NCI-H748 (cell line): ENCODE results near the gene ECI1.

Source experiments
- DNase-seq: peaks from one replicate; lab custom pipeline; 2025; ENCODE audit not compliant: unreplicated experiment; lab: John Stamatoyannopoulos, UW

The ECI1 gene

GRCh38 chr16:2234813-2235170 is 16.6 kb downstream of the ECI1 start:
- DNase-seq = no peak

- DNase-seq = no peak
Observed at GRCh38 chr16:2233872-2234812, 17.2 kb downstream of the ECI1 start.

DNA sequence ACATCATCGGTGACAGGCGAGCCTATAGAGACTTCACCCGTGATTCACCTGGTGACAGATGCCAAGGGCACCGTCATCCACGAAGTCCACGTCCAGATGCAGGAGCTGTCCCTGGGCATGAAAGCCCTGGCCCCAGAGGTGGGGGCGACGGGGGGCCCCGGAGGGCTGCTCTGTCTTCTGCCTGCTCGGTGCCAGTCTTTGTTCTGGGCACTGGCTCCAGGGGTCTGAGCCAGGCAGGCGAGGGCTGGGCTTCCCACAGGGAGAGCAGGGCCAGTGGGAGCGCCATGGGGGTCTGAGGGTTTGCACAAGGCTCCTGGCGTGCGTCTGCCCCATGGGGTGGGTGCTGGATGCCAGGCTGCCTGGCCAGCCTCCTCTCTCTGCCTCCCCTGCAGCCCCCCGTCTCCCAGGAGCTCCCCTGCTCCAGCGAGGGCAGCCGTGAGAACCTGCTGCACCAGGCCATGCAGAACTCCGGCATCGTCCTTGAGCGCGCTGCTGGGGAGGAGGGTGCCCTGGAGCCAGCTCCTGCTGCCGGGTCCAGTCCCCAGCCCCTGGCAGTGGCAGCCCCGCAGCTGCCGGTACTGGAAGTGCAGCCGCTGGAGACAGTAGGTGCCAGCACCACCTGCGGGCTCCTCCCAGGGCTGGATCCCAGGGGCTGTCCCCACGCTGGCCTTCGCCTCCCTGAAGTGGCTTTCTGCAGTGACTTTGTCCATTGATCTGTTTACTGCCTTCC is 18.2 kb downstream of the ECI1 start:
- no peak for DNase-seq

GRCh38 chr16:2232094-2232990 is 19.0 kb downstream of the ECI1 start:
- DNase-seq = no peak

- DNase-seq = no peak
Observed at GRCh38 chr16:2231016-2231931, 20.1 kb downstream of the ECI1 start.

- DNase-seq = no peak
Observed at GRCh38 chr16:2230376-2230775, 21.0 kb downstream of the ECI1 start.

DNA sequence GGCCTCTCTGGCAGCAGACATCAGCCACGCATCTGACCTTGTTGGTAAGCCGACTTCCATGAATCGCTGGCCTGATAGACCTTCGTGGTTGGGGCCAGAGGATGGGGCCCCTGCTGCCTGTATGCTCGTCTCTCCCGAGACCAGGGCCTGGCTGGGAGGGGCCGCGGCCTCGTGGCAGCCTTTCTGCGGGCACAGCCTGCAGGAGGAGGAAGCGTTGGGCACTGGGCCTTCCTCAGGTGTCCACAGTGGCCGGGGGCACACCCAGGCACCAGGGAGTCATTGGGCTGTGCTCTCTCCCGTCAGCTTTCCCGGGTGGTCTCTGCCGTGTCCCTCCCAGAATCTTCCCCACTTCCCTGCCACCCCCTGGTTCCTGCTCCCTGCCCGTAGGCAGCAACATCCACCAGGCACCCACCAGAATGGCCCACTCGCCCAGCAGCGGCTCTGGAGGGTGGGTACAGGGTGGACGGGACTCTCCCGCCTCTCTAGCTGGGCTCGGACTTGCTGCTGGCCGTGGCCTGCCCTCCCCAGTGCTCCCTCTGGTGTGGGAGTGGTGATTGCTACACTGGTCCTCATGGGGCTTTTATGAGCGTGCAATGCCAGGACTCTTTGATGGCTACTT is 21.6 kb downstream of the ECI1 start:
- no peak for DNase-seq

- DNase-seq = no peak
Observed at GRCh38 chr16:2229091-2229490, 22.3 kb downstream of the ECI1 start.

DNA sequence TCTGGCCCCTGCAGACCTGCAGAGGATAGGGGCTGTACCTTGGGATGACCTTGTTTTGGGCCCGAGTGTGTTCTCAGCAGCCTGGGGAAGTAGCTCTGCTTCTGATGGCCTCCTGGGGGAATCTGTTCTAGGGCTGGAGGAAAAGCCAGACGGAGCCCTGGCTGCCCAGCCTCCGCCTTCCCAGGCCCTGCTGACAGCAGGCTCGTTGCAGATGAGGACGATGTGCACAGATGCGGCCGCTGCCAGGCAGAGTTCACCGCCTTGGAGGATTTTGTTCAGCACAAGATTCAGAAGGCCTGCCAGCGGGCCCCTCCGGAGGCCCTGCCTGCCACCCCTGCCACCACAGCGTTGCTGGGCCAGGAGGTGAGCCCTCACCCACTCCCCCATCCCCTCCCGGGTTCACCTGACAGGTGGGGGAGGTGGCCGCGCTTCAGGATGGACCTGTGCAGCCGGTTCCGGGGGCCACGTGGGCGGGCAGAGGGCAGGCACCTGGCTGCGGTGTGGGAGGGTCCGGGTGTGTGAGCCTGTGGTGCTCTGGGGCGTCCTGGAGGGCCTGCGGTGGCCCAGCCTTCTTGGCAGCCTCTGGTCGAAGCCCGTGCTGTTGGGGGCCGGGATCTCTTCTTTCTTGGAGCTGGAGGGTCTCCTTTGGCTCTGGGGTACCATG is 23.1 kb downstream of the ECI1 start:
- no peak for DNase-seq

GRCh38 chr16:2226918-2227317 is 24.5 kb downstream of the ECI1 start:
- DNase-seq = no peak

GRCh38 chr16:2226245-2226793 is 25.1 kb downstream of the ECI1 start:
- no peak for DNase-seq

- DNase-seq = peak; percentile 53
Observed at GRCh38 chr16:2223942-2224486, 27.4 kb downstream of the ECI1 start.

GRCh38 chr16:2223221-2223941 is 28.0 kb downstream of the ECI1 start, which contains the start of gene E4F1:
Gene E4F1, plus strand, starts transcription at chr16:2223591. Its CDS starts 23 bp downstream, at chr16:2223614.
- peak; percentile 98 for DNase-seq

- DNase-seq = no peak
Observed at GRCh38 chr16:2216330-2216729, 35.1 kb downstream of the ECI1 start.

DNA sequence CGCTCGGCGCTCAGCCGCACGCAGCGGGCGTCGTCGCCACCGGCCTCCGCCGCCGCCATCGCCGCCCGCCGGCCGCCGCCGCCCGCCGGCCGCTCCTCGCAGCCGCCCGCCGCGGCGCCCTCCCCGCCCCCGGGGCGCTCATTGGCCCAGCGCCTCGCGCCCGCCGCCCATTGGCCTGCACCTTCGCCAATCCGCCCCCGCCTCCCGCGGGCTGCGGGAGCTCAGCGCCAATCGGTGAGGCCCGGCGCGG is 36.7 kb downstream of the ECI1 start, which contains the start of gene PGP:
PGP (minus strand) TSS at position 122 of the 250 bp plus-strand sequence; CDS start at position 59, 63 bp downstream.
- no peak for DNase-seq

DNA sequence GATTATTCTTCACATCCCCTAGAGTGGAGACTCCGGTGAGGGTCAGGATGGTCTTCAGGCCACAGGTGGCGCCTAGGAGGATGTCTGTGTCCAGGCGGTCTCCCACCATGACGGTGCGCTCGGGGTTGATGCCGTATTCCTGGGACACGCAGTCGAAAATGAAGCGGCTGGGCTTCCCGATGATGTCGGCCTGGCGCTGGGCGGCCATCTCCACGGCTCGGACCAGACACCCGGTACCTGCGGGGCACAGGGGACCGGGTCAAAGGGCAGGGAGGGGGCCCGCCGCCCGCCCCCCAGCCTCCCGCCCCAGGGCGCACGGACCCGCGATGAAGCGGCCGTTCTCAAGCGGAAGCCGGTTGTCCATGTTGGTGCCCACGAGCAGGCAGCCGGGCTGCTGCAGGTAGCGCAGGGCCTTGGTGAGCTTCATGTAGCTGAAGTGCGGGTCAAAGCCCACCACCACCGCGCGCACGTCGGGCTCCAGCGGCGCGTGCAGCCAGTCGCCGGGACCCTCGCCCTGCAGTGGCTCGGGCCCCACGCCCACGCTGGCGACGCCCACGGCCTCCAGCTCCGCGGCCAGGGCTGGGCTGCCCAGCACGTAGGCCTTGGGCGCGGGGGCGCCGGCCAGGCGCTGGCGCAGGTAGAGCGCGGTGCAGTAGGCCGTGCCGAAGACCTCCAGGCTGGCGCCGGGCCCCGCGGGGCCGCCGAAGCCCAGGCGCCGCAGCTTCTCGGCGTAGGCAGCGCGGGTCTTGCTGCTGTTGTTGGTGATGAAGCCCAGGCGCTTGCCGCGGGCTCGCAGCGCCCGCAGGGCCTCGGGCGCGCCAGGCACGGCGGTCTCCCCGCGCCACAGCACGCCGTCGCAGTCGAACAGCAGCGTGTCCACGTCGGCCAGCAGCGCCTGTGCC is 37.3 kb downstream of the ECI1 start:
- DNase-seq = peak; percentile 42
